NCI-H82 (cell line): ENCODE results near the gene ST7.
"Not testable (repeated sequence)": the region's sequence is repeated elsewhere in the genome, so short reads cannot be mapped to it uniquely, and the experiment has no call there.

Experiments
- DNase-seq: peaks from one replicate; lab custom pipeline; 2025; lab: John Stamatoyannopoulos, UW

The ST7 gene

GRCh38 chr7:117229350-117229749, 276.0 kb downstream of the ST7 start:
- no peak for DNase-seq

- DNase-seq: no peak
These were observed 277.2 kb downstream of the ST7 start for GRCh38 chr7:117230276-117231046.

GRCh38 chr7:117231047-117231359, 277.7 kb downstream of the ST7 start:
- no peak for DNase-seq

GRCh38 chr7:117237646-117238045, 284.3 kb downstream of the ST7 start:
- no peak for DNase-seq

- no peak for DNase-seq
These were observed 285.2 kb downstream of the ST7 start for GRCh38 chr7:117238472-117238871.

- DNase-seq: no peak
These were observed 285.6 kb downstream of the ST7 start for GRCh38 chr7:117238937-117239336.

- DNase-seq: no peak
These were observed 287.8 kb downstream of the ST7 start for GRCh38 chr7:117241088-117241487.

- DNase-seq: no peak
These were observed 290.1 kb downstream of the ST7 start for GRCh38 chr7:117243390-117243789.

GRCh38 chr7:117245703-117246102, 292.4 kb downstream of the ST7 start:
- DNase-seq: not testable (repeated sequence)

- DNase-seq: no peak
These were observed 294.5 kb downstream of the ST7 start for GRCh38 chr7:117247809-117248208.

- no peak for DNase-seq
These were observed 295.5 kb downstream of the ST7 start for GRCh38 chr7:117248829-117249228.

- no peak for DNase-seq
These were observed 296.4 kb downstream of the ST7 start for GRCh38 chr7:117249696-117250095.

- no peak for DNase-seq
These were observed 296.9 kb downstream of the ST7 start for GRCh38 chr7:117250245-117250644.

- no peak for DNase-seq
These were observed 297.5 kb downstream of the ST7 start for GRCh38 chr7:117250801-117251200.

- no peak for DNase-seq
These were observed 298.4 kb downstream of the ST7 start for GRCh38 chr7:117251687-117252086.

- DNase-seq: no peak
These were observed 306.3 kb downstream of the ST7 start for GRCh38 chr7:117259615-117260014.

- no peak for DNase-seq
These were observed 309.2 kb downstream of the ST7 start for GRCh38 chr7:117262546-117262945.

- no peak for DNase-seq
These were observed 311.4 kb downstream of the ST7 start for GRCh38 chr7:117264716-117265115.

- no peak for DNase-seq
These were observed 316.1 kb downstream of the ST7 start for GRCh38 chr7:117269417-117269816.

GRCh38 chr7:117269886-117270285, 316.6 kb downstream of the ST7 start:
- DNase-seq: no peak

- DNase-seq: no peak
These were observed 317.1 kb downstream of the ST7 start for GRCh38 chr7:117270371-117270770.

GRCh38 chr7:117271566-117271965, 318.3 kb downstream of the ST7 start:
- DNase-seq: no peak

GRCh38 chr7:117272017-117272759, 318.9 kb downstream of the ST7 start:
- no peak for DNase-seq

- no peak for DNase-seq
These were observed 320.0 kb downstream of the ST7 start for GRCh38 chr7:117273325-117273724.
